ENCODE results near the gene ZNF469.

ZNF469 gene

GRCh38 chr16:88392616-88393015 is 9.9 kb downstream of the ZNF469 start:
- DNase-seq (ENCODE audit: low read depth) = no peak

GRCh38 chr16:88393034-88393433 is 10.3 kb downstream of the ZNF469 start:
- no peak for DNase-seq (ENCODE audit: low read depth)

DNA sequence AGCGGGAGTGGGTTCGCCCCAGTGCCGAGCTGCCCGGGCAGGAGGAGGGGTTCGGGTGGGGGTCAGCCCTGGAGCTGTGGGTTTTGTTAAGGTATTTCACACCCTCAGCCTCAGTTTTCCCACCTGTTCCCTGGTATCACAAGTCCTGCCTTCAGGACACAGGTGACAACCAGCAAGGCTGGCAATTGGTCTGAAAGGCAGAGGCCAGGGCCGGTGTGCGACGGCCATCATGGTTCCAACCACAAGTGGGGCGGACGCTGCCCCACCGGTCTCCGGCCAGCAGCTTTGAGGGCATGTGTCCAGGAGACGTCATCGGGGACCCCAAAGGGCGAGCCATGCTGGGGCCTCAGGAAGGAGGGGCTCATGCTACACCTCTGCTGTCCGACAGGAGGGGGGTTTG is 10.8 kb downstream of the ZNF469 start:
- no peak for DNase-seq (ENCODE audit: low read depth)

DNA sequence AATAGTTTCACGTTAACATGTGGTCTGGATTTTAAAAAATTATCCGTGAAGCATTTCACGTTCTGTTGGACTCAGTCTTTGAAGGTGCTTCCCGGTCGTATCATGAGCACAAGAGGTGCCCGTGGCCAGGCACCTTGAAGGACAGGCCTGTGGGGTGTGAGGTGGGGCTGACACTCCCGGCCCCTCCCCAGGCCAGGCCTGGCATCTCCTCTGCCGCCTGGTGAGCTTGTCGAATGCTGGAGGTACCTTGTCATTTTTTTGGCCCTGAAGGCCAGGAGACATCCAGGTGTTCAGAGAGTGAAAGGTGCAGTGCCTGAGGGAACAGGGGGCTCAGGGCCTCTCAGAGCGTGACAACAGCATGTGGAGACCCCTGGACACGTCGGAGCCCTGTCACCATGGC is 11.7 kb downstream of the ZNF469 start:
- no peak for DNase-seq (ENCODE audit: low read depth)

DNA sequence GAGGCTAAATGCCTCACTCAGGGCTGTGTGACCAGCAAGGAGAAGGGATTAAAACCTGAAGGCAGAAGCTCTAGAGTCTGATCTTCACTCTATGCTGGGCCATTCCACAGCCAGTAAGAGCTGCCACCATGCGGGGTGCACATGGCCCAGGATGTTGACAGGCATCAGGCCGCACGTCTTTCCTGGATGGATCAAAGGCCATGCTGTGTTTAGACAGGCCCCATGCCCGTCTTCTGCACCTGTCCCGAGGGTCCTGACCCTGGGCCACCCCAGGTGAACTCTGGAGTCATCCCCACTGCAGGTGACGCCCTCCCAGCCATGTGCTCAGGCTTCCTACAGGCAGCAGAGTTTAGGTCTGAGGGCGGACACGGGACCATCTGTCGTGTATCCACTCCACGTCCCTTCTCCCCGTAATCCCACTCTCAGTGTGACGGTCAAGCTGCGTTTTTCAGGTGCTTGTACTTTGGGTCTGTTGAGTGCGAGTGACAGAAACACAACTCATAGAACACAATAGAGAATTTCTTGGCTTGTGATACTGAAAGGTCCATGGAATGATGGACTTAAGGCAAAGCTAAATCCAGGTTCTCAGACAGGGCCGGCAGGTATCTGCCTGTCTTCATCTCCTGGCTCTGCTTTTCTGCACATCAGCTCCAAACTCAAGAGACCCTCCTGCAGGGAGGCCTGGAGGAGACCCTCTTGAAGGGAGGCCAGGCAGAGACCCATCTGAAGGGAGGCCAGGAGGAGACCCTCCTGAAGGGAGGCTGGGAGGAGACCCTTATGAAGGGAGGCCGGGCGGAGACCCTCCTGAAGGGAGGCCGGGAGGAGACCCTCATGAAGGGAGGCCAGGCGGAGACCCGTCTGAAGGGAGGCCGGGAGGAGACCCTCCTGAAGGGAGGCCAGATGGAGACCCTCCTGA is 13.2 kb downstream of the ZNF469 start:
- DNase-seq (ENCODE audit: low read depth) = no peak

GRCh38 chr16:88398170-88398873 is 15.6 kb downstream of the ZNF469 start:
- no peak for DNase-seq (ENCODE audit: low read depth)

GRCh38 chr16:88398874-88399178 is 16.1 kb downstream of the ZNF469 start:
- no peak for DNase-seq (ENCODE audit: low read depth)

- DNase-seq (ENCODE audit: low read depth) = no peak
Measured at GRCh38 chr16:88400186-88400585, 17.4 kb downstream of the ZNF469 start.

DNA sequence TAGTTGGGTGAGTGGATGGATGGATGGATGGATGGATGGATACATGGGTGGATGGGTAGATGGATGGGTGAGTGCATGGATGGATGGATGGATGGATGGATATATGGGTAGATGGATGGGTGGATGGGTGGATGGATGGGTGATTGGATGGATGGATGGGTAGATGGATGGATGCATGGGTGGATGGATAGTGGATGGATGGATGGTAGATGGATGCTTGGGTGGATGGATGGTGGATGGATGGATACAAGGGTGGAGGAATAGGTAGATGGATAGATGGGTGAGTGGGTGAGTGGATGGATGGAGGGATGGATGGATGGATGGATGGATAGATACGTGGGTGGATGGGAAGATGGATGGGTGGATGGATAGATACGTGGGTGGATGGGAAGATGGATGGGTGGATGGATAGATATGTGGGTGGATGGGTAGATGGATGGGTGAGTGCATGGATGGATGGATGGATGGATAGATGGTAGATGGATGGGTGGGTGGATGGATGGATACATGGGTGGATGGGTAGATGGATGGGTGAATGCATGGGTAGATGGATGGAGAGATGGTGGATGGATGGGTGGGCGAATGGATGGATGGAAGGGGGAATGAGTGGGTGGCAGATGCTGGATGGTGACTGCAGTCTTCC is 19.0 kb downstream of the ZNF469 start:
- DNase-seq (ENCODE audit: low read depth) = no peak

GRCh38 chr16:88402551-88403240 is 19.9 kb downstream of the ZNF469 start:
- DNase-seq (ENCODE audit: low read depth) = no peak

- no peak for DNase-seq (ENCODE audit: low read depth)
Measured at GRCh38 chr16:88403794-88404581, 21.2 kb downstream of the ZNF469 start.

- no peak for DNase-seq (ENCODE audit: low read depth)
Measured at GRCh38 chr16:88404769-88405168, 22.0 kb downstream of the ZNF469 start.

DNA sequence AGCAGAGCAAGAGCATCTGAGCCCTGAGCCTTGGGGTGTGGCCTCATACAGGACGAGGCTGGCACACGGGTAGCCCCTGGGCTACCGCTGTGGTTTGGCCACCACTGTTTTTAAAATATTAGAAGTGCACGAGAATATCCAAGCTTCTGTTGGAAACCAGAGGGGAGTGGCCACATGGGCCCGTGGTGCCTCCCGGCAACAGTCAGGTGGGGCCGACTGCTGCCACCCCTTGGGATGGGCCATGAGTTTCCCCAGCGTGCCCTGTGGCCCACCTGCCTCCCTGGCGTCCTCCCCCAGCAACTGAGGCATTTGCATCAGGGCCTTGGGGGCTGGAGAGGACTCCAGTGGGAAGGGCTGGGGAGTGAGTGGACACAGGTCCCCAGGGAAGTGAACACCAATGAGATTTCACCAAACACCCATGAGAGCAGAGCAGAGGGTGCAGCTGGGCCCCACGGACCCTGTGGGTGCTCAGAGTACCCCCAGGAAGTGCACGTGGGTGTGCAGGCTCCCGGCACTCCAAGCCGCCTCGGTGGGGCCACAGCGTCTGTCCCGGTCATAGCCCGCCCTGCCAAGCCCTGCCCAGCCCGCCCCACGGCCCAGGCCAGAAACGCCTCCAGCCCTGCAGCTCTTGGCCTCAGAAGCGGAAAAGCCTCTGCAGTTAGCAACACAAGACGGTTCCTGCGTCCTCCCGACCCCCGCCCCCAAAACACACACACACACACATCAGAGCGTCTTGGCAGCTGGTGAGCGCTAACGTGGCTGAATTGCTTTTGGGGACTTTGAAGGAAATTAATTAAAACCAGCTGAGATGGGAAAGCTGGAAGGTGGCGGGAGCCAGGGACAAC is 22.7 kb downstream of the ZNF469 start:
- DNase-seq (ENCODE audit: low read depth) = no peak

DNA sequence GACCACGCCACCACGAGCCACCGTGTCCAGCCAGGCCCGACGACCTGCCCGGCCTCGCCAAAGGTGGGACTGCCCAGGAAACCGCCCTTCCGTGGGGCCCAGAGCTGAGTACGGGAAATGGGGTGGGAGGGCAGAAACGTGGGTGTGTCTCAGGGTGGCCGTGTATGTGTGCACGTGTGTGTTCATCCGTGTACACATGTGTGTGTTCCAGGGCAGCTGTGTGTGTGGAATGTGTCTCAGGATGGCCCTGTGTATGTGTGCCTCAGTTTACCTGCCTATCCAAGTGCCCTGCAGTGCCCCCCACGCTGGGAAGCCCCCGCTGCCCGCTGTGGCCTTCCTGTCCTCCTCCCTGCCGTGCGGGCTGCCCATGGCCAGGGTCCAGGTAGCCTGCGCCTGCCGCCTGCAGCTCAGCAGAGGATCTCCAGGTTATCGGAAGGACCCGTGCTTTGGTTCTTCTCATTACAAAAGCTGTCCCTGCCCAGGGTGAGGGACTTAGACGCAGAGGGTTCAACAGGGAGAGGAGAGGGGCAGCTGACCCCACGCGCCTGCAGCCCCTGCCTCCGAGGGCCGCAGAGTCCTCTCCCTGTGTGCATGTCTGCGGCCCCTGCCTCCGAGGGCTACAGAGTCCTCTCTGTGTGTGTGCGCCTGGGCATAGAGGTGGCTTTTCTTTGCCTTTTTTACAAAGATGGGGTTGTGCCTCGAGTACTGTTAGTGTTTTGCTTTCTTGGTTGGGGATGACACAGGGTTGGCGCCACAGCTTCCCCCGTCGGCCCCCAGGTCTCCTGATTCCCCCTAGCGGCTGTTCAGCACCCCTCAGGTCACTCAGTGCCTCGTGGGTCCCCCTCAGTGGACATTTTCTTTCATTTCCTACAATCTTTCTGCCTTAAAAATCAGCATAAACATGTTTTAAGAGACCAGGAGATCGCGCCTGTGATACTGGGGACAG is 23.6 kb downstream of the ZNF469 start:
- DNase-seq (ENCODE audit: low read depth) = no peak

DNA sequence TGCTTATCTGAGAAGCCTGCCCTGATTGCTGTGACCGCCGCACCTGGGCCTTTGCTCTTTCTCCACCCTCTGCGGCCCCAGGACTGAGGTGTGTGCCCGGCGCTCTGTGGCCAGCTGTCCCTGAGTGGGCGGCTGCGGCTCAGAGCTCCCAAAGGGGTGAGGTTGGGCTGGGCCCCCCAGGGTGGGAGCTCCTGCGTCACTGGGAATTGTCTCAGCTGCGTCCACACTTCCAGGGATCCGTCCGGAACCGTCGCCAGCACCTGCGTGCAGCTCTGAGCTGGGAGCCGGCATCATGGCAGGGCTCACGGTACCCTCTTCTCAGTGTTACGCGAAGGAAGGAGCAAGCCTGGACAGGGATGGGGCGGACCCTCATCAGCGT is 24.3 kb downstream of the ZNF469 start:
- no peak for DNase-seq (ENCODE audit: low read depth)

GRCh38 chr16:88407807-88408206 is 25.0 kb downstream of the ZNF469 start:
- no peak for DNase-seq (ENCODE audit: low read depth)

DNA sequence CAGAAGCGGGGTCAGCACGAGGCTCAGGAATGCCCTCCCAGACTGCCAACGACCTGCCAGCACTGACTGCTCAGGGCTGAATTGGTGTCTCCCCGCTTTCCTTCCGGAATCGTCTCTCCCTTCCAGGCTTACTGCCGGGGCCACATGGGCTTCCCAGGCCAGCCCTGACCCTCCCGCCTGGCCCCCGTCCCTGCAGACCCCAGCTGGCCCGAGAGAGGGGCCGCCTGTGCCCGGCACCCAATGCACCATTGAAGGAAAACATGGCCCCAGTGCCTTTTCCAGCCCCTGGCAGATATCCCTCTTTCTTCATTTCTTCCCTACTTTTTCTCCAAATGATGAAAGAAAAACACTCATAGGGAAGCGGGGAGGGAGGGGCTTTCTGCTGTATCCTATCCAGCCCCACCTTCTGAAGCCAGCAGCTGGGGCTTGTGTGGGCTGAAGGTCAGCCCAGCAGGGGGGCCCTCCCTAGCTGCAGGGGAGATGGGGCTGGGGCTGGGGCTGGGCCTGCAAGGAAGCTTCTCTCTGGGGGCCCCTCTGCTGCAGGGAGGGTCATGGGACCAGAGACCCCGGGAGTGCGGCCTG is 25.9 kb downstream of the ZNF469 start:
- no peak for DNase-seq (ENCODE audit: low read depth)

DNA sequence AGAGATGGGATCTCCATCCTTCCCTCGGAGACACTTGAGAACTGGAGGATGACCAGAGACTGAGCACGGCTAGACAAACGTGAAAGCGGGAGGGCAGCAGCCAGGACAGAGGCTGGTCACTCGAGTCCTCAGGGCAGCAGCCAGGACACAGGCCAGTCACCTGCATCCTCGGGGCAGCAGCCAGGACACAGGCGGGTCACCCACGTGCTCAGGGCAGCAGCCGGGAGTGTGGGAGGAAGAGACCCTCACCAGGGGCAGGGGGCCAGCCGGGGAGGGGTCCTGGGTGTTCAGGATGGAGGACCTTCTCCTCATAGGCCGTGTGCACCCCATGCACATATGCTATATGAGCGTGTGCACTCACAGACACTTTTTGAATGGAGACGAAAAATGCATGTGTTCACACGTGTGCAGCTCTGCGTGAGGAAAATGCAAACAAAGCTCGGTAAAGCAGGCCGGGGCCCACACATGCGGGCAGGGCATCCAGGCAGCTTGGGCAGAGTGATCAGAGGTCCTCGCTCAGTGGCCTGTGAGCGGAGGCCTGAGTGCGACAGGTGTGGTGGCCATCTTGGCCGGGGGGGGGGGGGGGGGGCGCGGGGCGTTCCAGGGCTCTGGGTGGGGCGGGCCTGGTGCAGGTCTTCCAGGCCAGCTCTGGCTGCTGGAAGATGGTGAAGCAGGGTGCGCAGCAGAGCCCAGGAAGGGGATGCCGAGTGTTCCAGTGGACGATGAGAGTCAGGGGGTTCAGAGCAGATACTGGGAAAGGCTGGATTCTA is 26.7 kb downstream of the ZNF469 start:
- no peak for DNase-seq (ENCODE audit: low read depth)

Data from stimulated activated CD8-positive, alpha-beta memory T cell treated with anti-CD3 and anti-CD28 coated beads, Interleukin-15, amount 100 ng/mL, for 24 hours (primary cell).